HCT116 (cell line): ENCODE measurements around the gene EMILIN1. TPM values are rescaled to one million over a fixed set of nuclear protein-coding genes. Genes with fewer than 3 reads are reported as not detected.

ENCODE experiments used
- ATAC-seq: fragments of 200-7000 bp; cut with Tn5 transposase; 2 replicates; pipeline ENCODE4 v1.9.1; 2020; ENCODE audit warnings: mild to moderate bottlenecking, moderate library complexity
- BruUV-seq: library from RNA; stranded (reverse); fragments of 400-500 nt; replicated peaks from 2 replicates; lab custom pipeline; 2021; lab: Mats Ljungman, UMichigan
- CTCF ChIA-PET: fragments of 300-600 bp; sonication (Branson Sonifier 250); formaldehyde crosslinking; loops from one replicate; lab custom pipeline; 2021; ENCODE audit warnings: antibody characterized with exemption; lab: Charles Lee
- POLR2A ChIA-PET: fragments of 300-600, 350-600 bp; sonication (Branson Sonifier 250); formaldehyde crosslinking; loops from one replicate; lab custom pipeline; 2021; ENCODE audit warnings: antibody characterized with exemption; lab: Charles Lee
- RAD21 ChIA-PET, 2 experiments: fragments of 300-600 bp; sonication (Branson Sonifier 250); formaldehyde crosslinking; loops; one replicate each; lab custom pipeline; 2023; ENCODE audit warnings: low total read pairs in 2 of 2; ENCODE audit not compliant: uncharacterized antibody in 2 of 2, unreplicated experiment in 2 of 2, low non-redundant PET in 1 of 2; lab: Charles Lee
- DNase-seq: peaks from one replicate; pipeline ENCODE4 v3.0.0-alpha.2; 2010; ENCODE audit warnings: low read depth, low spot score
- H2AFZ ChIP-seq: fragments of 200-600 bp; shearing (Covaris generic), sonication (generic); 2 replicates; pipeline ENCODE4 v1.6.1; 2017; ENCODE audit warnings: low read depth, mixed run types, mixed read lengths, antibody characterized with exemption, low read length; ENCODE audit not compliant: poor library complexity, severe bottlenecking
- H3K27ac ChIP-seq: 2 replicates; pipeline ENCODE4 v1.5.1; 2012; ENCODE audit warnings: low read depth, low read length
- H3K27me3 ChIP-seq: fragments of 200-600 bp; sonication (generic); 2 replicates; pipeline ENCODE4 v1.6.1; 2016; ENCODE audit warnings: mixed run types, low read length, mixed read lengths; ENCODE audit not compliant: insufficient read depth
- H3K36me3 ChIP-seq, 2 experiments: fragments of 200-500 bp in 1 of 2; fragments of 200-600 bp in 1 of 2; sonication (Bioruptor generic) in 1 of 2; sonication (generic) in 1 of 2; 2 replicates each; pipeline versions ENCODE4 v1.5.1 to v1.6.1; 2014 to 2016; ENCODE audit warnings: low read length in 2 of 2, inconsistent platforms in 1 of 2, mixed read lengths in 1 of 2, mixed run types in 1 of 2; ENCODE audit not compliant: insufficient read depth in 2 of 2, control insufficient read depth in 1 of 2
- H3K4me1 ChIP-seq, 2 experiments: fragments of 200-600 bp in 1 of 2; sonication (generic) in 1 of 2; 2 replicates each; pipeline versions ENCODE4 v1.5.1 to v1.6.1; 2012 to 2017; ENCODE audit warnings: low read length in 2 of 2, inconsistent platforms in 1 of 2, mild to moderate bottlenecking in 1 of 2, mixed read lengths in 1 of 2, mixed run types in 1 of 2, moderate library complexity in 1 of 2; ENCODE audit not compliant: insufficient read depth in 2 of 2, control insufficient read depth in 1 of 2
- H3K4me2 ChIP-seq: fragments of 200-600 bp; sonication (generic); 2 replicates; pipeline ENCODE4 v1.6.1; 2017; ENCODE audit warnings: mixed run types, low read length, mixed read lengths
- H3K4me3 ChIP-seq, 2 experiments: fragments of 200-600 bp in 1 of 2; sonication (generic) in 1 of 2; replicated peaks in 1 of 2; 2 replicates each; pipeline ENCODE4 v1.5.1; 2011 to 2016; ENCODE audit warnings: low read length in 2 of 2, control low read depth in 1 of 2, low read depth in 1 of 2, mild to moderate bottlenecking in 1 of 2, mixed read lengths in 1 of 2, mixed run types in 1 of 2
- H3K79me2 ChIP-seq: fragments of 200-600 bp; sonication (generic); 2 replicates; pipeline ENCODE4 v1.6.1; 2017; ENCODE audit warnings: mild to moderate bottlenecking, mixed run types, low read length, moderate library complexity, mixed read lengths; ENCODE audit not compliant: insufficient read depth
- H3K9ac ChIP-seq: fragments of 200-600 bp; sonication (generic); 2 replicates; pipeline ENCODE4 v1.6.1; 2016; ENCODE audit warnings: low read length, mixed read lengths
- H3K9me2 ChIP-seq: fragments of 200-600 bp; sonication (generic), shearing (Covaris generic); 2 replicates; pipeline ENCODE4 v1.6.1; 2017; ENCODE audit warnings: mixed run types, mild to moderate bottlenecking, moderate library complexity; ENCODE audit not compliant: insufficient read depth
- H3K9me3 ChIP-seq, 2 experiments: fragments of 200-500 bp in 1 of 2; fragments of 200-600 bp in 1 of 2; sonication (Bioruptor generic) in 1 of 2; sonication (generic) in 1 of 2; 2 replicates each; pipeline ENCODE4 v1.6.1; 2014 to 2017; ENCODE audit warnings: low read length in 2 of 2, mixed read lengths in 2 of 2, inconsistent platforms in 1 of 2, low read depth in 1 of 2, mild to moderate bottlenecking in 1 of 2, mixed run types in 1 of 2, moderate library complexity in 1 of 2; ENCODE audit not compliant: control insufficient read depth in 1 of 2, insufficient read depth in 1 of 2
- H4K20me1 ChIP-seq: fragments of 200-600 bp; sonication (generic), shearing (Covaris generic); 2 replicates; pipeline ENCODE4 v1.6.1; 2017; ENCODE audit warnings: mixed run types, mild to moderate bottlenecking, moderate library complexity; ENCODE audit not compliant: insufficient read depth
- CEBPB ChIP-seq: IDR thresholded peaks from 2 replicates; pipeline ENCODE4 v1.6.1; 2012; ENCODE audit warnings: low read depth
- EGR1 ChIP-seq: IDR thresholded peaks from 2 replicates; pipeline ENCODE4 v1.6.1; 2012; ENCODE audit warnings: low read depth
- EZH2phosphoT487 ChIP-seq: fragments of 200-600 bp; IDR thresholded peaks from 2 replicates; pipeline ENCODE4 v1.6.1; 2018; ENCODE audit warnings: antibody characterized with exemption, borderline replicate concordance
- JUND ChIP-seq: IDR thresholded peaks from 2 replicates; pipeline ENCODE4 v1.6.1; 2012
- POLR2A ChIP-seq: IDR thresholded peaks from 2 replicates; pipeline ENCODE4 v1.7.0; 2011; ENCODE audit warnings: borderline replicate concordance; ENCODE audit not compliant: insufficient read depth, insufficient read length; ENCODE audit errors: extremely low read depth
- POLR2AphosphoS5 ChIP-seq: IDR thresholded peaks from 2 replicates; pipeline ENCODE4 v1.6.1; 2011; ENCODE audit warnings: mild to moderate bottlenecking, low read depth, low read length, moderate library complexity
- RAD21 ChIP-seq: IDR thresholded peaks from 2 replicates; pipeline ENCODE4 v1.6.1; 2012; ENCODE audit warnings: low read depth, mild to moderate bottlenecking
- SP1 ChIP-seq: IDR thresholded peaks from 2 replicates; pipeline ENCODE4 v1.6.1; 2012; ENCODE audit warnings: low read depth
- YY1 ChIP-seq: IDR thresholded peaks from 2 replicates; pipeline ENCODE4 v1.6.1; 2011; ENCODE audit warnings: low read length, low read depth, moderate library complexity, mild to moderate bottlenecking; ENCODE audit not compliant: insufficient replicate concordance; ENCODE audit errors: extremely low read depth
- ZFX ChIP-seq: fragments of 450-650 bp; IDR thresholded peaks from 2 replicates; pipeline ENCODE4 v1.6.1; 2017
- ZNF274 ChIP-seq: fragments of 200-500 bp; sonication (Bioruptor generic); IDR thresholded peaks from 2 replicates; pipeline ENCODE4 v1.6.1; 2014; ENCODE audit warnings: mild to moderate bottlenecking, low read depth, low read length, inconsistent platforms
- intact Hi-C: fragments of 100-400 bp; cut with micrococcal nuclease; formaldehyde crosslinking; loops from 2 replicates; pipeline ENCODE4 v1.10.0; 2022
- total RNA-seq: library from RNA; stranded (reverse); gene quantifications from one replicate; pipeline ENCODE4 v1.2.1, GENCODE V29; 2021; ENCODE audit not compliant: unreplicated experiment
- TF ChIP-seq, protein P1 (sequence below): IDR thresholded peaks from 2 replicates; pipeline ENCODE4 v1.6.1; 2012
- TF ChIP-seq, protein P2 (sequence below): IDR thresholded peaks from 2 replicates; pipeline ENCODE4 v1.6.1; 2012; ENCODE audit warnings: low read depth

Gene EMILIN1
- total RNA-seq, 1 experiment from 2014 or later, result 0.59 TPM

DNA sequence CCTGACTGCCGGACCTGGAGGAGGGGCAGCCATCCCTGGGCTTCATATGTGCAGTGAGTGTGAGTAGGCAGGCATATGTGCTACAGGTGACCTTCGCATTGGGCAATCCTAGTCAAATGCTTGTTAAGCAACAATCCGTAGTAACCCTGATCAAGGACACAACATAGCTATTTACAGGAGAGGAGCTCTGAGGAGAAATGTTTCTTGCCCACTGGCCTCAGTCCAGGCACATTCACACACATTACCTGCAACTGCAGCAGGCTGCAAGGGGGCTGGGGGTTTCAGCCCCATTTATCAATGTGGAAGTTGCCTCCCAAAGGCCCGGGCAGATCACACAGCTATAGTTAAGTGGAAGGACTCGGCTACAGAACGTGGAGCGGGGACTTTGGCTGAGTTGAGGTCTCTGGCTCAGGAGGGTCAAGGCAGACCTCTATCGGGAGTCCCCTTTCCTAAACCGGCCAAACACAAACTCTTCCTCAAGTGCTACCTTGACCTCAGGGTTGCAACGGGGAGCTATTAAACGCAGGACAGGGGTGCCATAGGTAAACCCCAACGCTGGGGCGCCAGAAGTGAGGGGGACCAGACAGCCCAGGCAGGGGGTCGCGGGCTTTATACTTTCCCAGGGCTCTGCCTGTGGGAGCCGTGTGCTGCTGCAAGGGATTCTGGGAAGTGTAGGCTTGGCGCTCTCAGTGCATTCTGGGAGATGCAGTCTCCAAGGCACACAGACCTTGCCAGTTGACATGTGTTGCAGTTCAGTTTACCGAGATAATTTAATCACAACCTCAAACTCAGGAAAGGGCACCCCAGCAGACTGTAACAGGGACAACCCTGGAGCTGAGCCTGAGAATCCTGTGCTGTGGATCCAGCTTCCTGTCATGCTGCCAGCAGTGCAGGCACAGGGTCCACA is 17.6 kb downstream of the EMILIN1 start:
- no peaks in the 10 kb centered on the region for H3K9me3 ChIP-seq
- H3K4me2 ChIP-seq, result peak overlapping the region; percentile 62
- H3K27ac ChIP-seq, result no peak overlapping the region
- H3K36me3 ChIP-seq, result no peaks in the 10 kb centered on the region
- POLR2A ChIA-PET, result no interaction called here
- DNase-seq, result no peak
- no peak overlapping the region for H3K4me3 ChIP-seq
- peak overlapping the region; percentile 20; the same call in 1 of the 2 replicates for H3K9ac ChIP-seq
- H4K20me1 ChIP-seq, result no peaks in the 10 kb centered on the region
- ATAC-seq, result peak; percentile 88
- peak overlapping the region; percentile 67 for H2AFZ ChIP-seq
- BruUV-seq, result no TSS peak
- H3K9me2 ChIP-seq, result no peaks in the 10 kb centered on the region
- no peaks in the 10 kb centered on the region for H3K27me3 ChIP-seq
- RAD21 ChIA-PET, result no interaction called here
- peaks cover 0 to 9% of the 10 kb centered on the region in 2 experiments; a peak in 1 of 4 replicates for H3K4me1 ChIP-seq
- TF ChIP-seq POLR2A (peak; percentile 25), POLR2AphosphoS5 (0 out of 2 replicates have a peak, but pooled peaks have one; percentile 22), EGR1 (no peak)
- CTCF ChIA-PET, result interaction anchor here (1.0 to 1.6 kb wide), 4 partner anchors 96 to 207 kb away, joined by 3 to 5 read pairs (median 4); no protein-coding TSS in a partner anchor
- intact Hi-C loops, result loop anchor here (5.0 kb wide), 1 partner anchor 121 kb away; the partner anchor contains the start of gene CAD
- no peaks in the 10 kb centered on the region for H3K79me2 ChIP-seq

DNA sequence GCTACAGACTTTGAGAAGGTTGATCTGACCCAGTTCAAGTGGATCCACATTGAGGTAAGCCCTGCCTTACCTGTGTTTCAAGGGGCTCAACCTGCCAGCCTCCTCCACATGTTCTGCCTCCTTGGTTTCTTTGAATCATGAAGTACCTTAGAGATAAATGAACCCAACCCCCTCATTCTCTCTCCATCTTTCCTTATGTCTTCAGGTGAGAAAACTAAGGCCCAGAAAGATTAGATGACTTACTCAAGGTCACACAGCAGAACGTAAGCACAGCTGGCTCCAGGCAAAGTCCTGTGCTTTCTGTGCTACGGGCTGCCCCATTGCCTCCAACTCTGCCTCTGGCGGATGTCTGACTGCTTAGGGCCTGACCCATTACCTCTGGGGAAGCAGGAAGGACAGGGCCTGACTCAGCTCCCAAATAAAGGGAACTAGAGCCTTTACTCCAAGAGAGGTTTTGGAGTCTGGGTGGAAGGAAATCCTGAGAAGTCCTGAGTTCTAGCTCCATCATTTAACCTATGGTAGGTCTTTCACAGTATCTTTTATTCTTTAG is 18.4 kb downstream of the EMILIN1 start:
- Histone ChIP-seq H3K9me3 (no peaks in the 10 kb centered on the region), H3K9me2 (no peaks in the 10 kb centered on the region), H3K79me2 (no peaks in the 10 kb centered on the region), H2AFZ (no peak overlapping the region), H4K20me1 (no peaks in the 10 kb centered on the region), H3K4me1 (peaks cover 0 to 9% of the 10 kb centered on the region in 2 experiments; a peak in 1 of 4 replicates), H3K4me3 (no peak overlapping the region), H3K27me3 (no peaks in the 10 kb centered on the region), H3K4me2 (peak overlapping the region; percentile 62; the same call in 1 of the 2 replicates), H3K36me3 (no peaks in the 10 kb centered on the region), H3K27ac (no peak overlapping the region), H3K9ac (no peak overlapping the region)
- BruUV-seq, result no TSS peak
- CTCF ChIA-PET, result interaction anchor here (1.0 to 1.6 kb wide), 5 partner anchors 95 to 206 kb away, joined by 3 to 5 read pairs (median 3); no protein-coding TSS in a partner anchor
- POLR2A ChIA-PET, result no interaction called here
- ATAC-seq (0 out of 2 replicates have a peak, but pooled peaks have one; percentile 4), DNase-seq (no peak)
- intact Hi-C loops, result loop anchor here (5.0 kb wide), 1 partner anchor 120 kb away; the partner anchor contains the start of gene CAD
- RAD21 ChIA-PET, result interaction anchor here in 1 of 2 experiments (0.8 kb wide), 1 partner anchor 135 kb away, joined by 3 read pairs; no protein-coding TSS in a partner anchor
- TF ChIP-seq, protein P1, sequence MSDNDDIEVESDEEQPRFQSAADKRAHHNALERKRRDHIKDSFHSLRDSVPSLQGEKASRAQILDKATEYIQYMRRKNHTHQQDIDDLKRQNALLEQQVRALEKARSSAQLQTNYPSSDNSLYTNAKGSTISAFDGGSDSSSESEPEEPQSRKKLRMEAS, result no peak
- TF ChIP-seq ZFX (no peak), SP1 (no peak), ZNF274 (no peak), YY1 (no peak), EZH2phosphoT487 (no peak), POLR2AphosphoS5 (no peak), CEBPB (no peak), JUND (no peak), RAD21 (no peak)
- TF ChIP-seq, protein P2, sequence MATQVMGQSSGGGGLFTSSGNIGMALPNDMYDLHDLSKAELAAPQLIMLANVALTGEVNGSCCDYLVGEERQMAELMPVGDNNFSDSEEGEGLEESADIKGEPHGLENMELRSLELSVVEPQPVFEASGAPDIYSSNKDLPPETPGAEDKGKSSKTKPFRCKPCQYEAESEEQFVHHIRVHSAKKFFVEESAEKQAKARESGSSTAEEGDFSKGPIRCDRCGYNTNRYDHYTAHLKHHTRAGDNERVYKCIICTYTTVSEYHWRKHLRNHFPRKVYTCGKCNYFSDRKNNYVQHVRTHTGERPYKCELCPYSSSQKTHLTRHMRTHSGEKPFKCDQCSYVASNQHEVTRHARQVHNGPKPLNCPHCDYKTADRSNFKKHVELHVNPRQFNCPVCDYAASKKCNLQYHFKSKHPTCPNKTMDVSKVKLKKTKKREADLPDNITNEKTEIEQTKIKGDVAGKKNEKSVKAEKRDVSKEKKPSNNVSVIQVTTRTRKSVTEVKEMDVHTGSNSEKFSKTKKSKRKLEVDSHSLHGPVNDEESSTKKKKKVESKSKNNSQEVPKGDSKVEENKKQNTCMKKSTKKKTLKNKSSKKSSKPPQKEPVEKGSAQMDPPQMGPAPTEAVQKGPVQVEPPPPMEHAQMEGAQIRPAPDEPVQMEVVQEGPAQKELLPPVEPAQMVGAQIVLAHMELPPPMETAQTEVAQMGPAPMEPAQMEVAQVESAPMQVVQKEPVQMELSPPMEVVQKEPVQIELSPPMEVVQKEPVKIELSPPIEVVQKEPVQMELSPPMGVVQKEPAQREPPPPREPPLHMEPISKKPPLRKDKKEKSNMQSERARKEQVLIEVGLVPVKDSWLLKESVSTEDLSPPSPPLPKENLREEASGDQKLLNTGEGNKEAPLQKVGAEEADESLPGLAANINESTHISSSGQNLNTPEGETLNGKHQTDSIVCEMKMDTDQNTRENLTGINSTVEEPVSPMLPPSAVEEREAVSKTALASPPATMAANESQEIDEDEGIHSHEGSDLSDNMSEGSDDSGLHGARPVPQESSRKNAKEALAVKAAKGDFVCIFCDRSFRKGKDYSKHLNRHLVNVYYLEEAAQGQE, result no peak
